OCI-LY1 (cell line): Measurements from ENCODE around the gene PLAGL2.

ENCODE experiments used
- H2AFZ ChIP-seq: fragments of 200-600 bp; sonication (generic), shearing (Covaris generic); 2 replicates; pipeline ENCODE4 v1.6.0; 2014; ENCODE audit warnings: antibody characterized with exemption, mild to moderate bottlenecking, low read length
- H3F3A ChIP-seq: fragments of 200-600 bp; sonication (generic), shearing (Covaris generic); 2 replicates; pipeline ENCODE4 v1.6.0; 2014; ENCODE audit warnings: mild to moderate bottlenecking, antibody characterized with exemption, low read length, moderate library complexity; ENCODE audit not compliant: insufficient read depth
- H3K27ac ChIP-seq: fragments of 200-600 bp; sonication (generic); 2 replicates; pipeline ENCODE4 v1.5.1; 2014; ENCODE audit warnings: low read length, mixed run types, mild to moderate bottlenecking, low read depth; ENCODE audit not compliant: poor library complexity, severe bottlenecking
- H3K27me3 ChIP-seq: fragments of 200-600 bp; sonication (generic); 2 replicates; pipeline ENCODE4 v1.6.0; 2014; ENCODE audit warnings: antibody characterized with exemption, mild to moderate bottlenecking, low read length, moderate library complexity; ENCODE audit not compliant: insufficient read depth
- H3K36me3 ChIP-seq: fragments of 200-600 bp; sonication (generic); 2 replicates; pipeline ENCODE4 v1.6.1; 2014; ENCODE audit warnings: mild to moderate bottlenecking, antibody characterized with exemption, low read length, moderate library complexity, mixed read lengths; ENCODE audit not compliant: insufficient read depth
- H3K4me1 ChIP-seq: fragments of 200-600 bp; sonication (generic); 2 replicates; pipeline ENCODE4 v1.5.1; 2014; ENCODE audit warnings: mild to moderate bottlenecking, low read length, moderate library complexity; ENCODE audit not compliant: insufficient read depth, severe bottlenecking
- H3K4me2 ChIP-seq: fragments of 200-600 bp; sonication (generic), shearing (Covaris generic); 2 replicates; pipeline ENCODE4 v1.6.1; 2014; ENCODE audit warnings: low read length
- H3K4me3 ChIP-seq: fragments of 200-600 bp; sonication (generic); 2 replicates; pipeline ENCODE4 v1.5.1; 2014; ENCODE audit warnings: low read length, low read depth, mild to moderate bottlenecking, mixed read lengths; ENCODE audit not compliant: poor library complexity, severe bottlenecking
- H3K79me2 ChIP-seq: fragments of 200-600 bp; shearing (Covaris generic); 2 replicates; pipeline ENCODE4 v1.6.1; 2016; ENCODE audit warnings: mixed run types, low read length, mixed read lengths; ENCODE audit not compliant: insufficient read depth
- H3K9ac ChIP-seq: fragments of 200-600 bp; sonication (generic), shearing (Covaris generic); 2 replicates; pipeline ENCODE4 v1.6.1; 2014; ENCODE audit warnings: mild to moderate bottlenecking, low read length, mixed read lengths
- H3K9me2 ChIP-seq: fragments of 200-600 bp; sonication (generic), shearing (Covaris generic); 2 replicates; pipeline ENCODE4 v1.6.1; 2014; ENCODE audit warnings: low read depth, mild to moderate bottlenecking, low read length, mixed read lengths
- H3K9me3 ChIP-seq: fragments of 200-600 bp; shearing (Covaris generic); 2 replicates; pipeline ENCODE4 v1.6.1; 2014; ENCODE audit warnings: low read length, mixed read lengths
- H4K20me1 ChIP-seq: fragments of 200-600 bp; sonication (generic), shearing (Covaris generic); 2 replicates; pipeline ENCODE4 v1.6.0; 2016; ENCODE audit warnings: mild to moderate bottlenecking, low read length; ENCODE audit not compliant: insufficient read depth
- EZH2 ChIP-seq: fragments of 200-600 bp; sonication (generic), shearing (Covaris generic); IDR thresholded peaks from 2 replicates; pipeline ENCODE4 v1.8.0; 2017; ENCODE audit warnings: borderline replicate concordance, mixed run types, mild to moderate bottlenecking, antibody characterized with exemption, low read length, moderate library complexity, mixed read lengths
- TF ChIP-seq, protein P1 (sequence below): fragments of 200-600 bp; sonication (generic), shearing (Covaris generic); IDR thresholded peaks from 2 replicates; pipeline ENCODE4 v1.5.1; 2017; ENCODE audit warnings: mild to moderate bottlenecking, antibody characterized with exemption, low read length, moderate library complexity, mixed read lengths

Gene PLAGL2

DNA sequence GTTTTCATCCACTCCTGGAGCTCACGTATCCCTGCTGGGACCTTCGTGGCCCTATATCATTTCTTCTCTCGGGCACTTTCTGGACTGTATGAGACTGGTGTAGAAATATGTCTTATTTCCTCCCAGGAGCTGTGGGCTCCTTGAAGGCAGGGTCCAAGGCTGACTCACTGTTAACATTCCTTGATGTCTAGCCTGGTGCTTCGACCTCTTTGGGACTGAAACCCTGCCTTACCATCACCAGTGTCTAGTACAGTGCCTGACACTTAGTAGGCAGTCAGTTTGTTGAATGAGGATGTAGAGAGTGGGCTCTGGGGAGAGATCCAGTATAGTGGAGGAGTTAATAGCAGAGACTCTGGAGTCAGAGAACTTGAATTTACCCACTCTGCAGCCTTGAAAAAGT is 23.7 kb upstream of the PLAGL2 start:
- H3K27ac ChIP-seq = no peak overlapping the region
- H3K9me2 ChIP-seq = no peaks in the 10 kb centered on the region
- no peak overlapping the region for H3K4me3 ChIP-seq
- H3K27me3 ChIP-seq = no peaks in the 10 kb centered on the region
- no peaks in the 10 kb centered on the region for H3K79me2 ChIP-seq
- no peaks in the 10 kb centered on the region for H4K20me1 ChIP-seq
- no peaks in the 10 kb centered on the region for H3F3A ChIP-seq
- no peak overlapping the region for H2AFZ ChIP-seq
- H3K4me1 ChIP-seq = peaks cover 11% of the 10 kb centered on the region
- no peak overlapping the region for H3K4me2 ChIP-seq
- H3K9ac ChIP-seq = no peak overlapping the region
- TF ChIP-seq EZH2 = no peak
- TF ChIP-seq, protein P1, sequence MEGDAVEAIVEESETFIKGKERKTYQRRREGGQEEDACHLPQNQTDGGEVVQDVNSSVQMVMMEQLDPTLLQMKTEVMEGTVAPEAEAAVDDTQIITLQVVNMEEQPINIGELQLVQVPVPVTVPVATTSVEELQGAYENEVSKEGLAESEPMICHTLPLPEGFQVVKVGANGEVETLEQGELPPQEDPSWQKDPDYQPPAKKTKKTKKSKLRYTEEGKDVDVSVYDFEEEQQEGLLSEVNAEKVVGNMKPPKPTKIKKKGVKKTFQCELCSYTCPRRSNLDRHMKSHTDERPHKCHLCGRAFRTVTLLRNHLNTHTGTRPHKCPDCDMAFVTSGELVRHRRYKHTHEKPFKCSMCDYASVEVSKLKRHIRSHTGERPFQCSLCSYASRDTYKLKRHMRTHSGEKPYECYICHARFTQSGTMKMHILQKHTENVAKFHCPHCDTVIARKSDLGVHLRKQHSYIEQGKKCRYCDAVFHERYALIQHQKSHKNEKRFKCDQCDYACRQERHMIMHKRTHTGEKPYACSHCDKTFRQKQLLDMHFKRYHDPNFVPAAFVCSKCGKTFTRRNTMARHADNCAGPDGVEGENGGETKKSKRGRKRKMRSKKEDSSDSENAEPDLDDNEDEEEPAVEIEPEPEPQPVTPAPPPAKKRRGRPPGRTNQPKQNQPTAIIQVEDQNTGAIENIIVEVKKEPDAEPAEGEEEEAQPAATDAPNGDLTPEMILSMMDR = no peak
- H3K9me3 ChIP-seq = no peaks in the 10 kb centered on the region
- H3K36me3 ChIP-seq = peaks cover 84% of the 10 kb centered on the region

DNA sequence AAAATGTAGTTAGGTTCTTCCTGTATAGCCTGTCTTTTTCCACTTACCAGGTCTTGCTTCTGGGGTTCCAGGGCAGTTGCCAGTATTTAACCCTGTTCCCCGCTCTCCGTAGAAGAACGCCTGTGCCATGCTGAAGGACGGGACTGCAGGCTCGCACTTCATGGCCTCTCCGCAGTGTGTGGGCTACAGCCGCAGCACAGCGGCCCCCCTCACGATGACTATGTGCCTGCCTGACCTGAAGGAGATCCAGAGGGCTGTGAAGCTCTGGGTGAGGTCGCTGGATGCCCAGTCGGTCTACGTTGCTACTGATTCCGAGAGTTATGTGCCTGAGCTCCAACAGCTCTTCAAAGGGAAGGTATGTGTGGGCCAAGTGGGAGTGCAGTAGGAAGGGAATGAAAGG is 23.2 kb upstream of the PLAGL2 start:
- Histone ChIP-seq H3K36me3 (peaks cover 84% of the 10 kb centered on the region), H2AFZ (no peak overlapping the region)

DNA sequence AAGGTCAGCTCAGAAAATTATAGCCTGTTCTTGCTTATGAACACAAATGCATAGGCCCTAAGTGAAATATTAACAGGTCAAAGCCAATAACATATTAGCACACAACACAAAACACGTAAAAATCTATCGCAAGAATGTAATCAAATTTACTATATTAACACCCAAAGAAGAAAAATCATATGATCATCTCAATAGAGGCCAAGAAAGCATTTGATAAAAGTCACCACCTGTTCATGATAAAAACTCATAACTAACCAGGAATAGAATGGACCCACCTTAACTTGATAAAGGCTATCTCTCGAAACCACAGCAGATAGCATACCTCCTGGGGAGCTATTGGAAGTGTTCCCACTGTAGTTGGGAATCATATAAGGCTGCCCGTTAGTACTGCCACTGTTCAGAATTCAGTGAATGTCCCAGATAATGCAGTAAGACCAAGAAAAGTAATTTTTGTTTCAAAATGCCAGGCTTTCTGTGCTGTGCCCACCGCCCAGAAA is 21.8 kb upstream of the PLAGL2 start:
- Histone ChIP-seq H3K9me3 (no peaks in the 10 kb centered on the region), H3K4me1 (peaks cover 11% of the 10 kb centered on the region), H3K36me3 (peaks cover 77% of the 10 kb centered on the region)

More for the DNA sequence above, 23.2 kb upstream of the PLAGL2 start:
- Histone ChIP-seq H3K9ac (no peak overlapping the region), H3K9me2 (no peaks in the 10 kb centered on the region), H3K79me2 (no peaks in the 10 kb centered on the region), H3K27ac (no peak overlapping the region), H3K4me3 (no peak overlapping the region), H4K20me1 (no peaks in the 10 kb centered on the region), H3K4me1 (peaks cover 11% of the 10 kb centered on the region), H3F3A (no peaks in the 10 kb centered on the region), H3K9me3 (no peaks in the 10 kb centered on the region), H3K4me2 (no peak overlapping the region), H3K27me3 (no peaks in the 10 kb centered on the region)
- no peak for TF ChIP-seq EZH2
- TF ChIP-seq, protein P1 = no peak

More for the DNA sequence above, 21.8 kb upstream of the PLAGL2 start:
- Histone ChIP-seq H2AFZ (no peak overlapping the region), H3K9ac (no peak overlapping the region), H3K9me2 (no peaks in the 10 kb centered on the region), H3K27ac (no peak overlapping the region), H3F3A (no peaks in the 10 kb centered on the region), H3K27me3 (no peaks in the 10 kb centered on the region), H4K20me1 (no peaks in the 10 kb centered on the region), H3K4me2 (no peak overlapping the region), H3K79me2 (no peaks in the 10 kb centered on the region), H3K4me3 (no peak overlapping the region)
- TF ChIP-seq EZH2 = no peak
- TF ChIP-seq, protein P1 = no peak
